Ovary (tissue), 9 donors: ENCODE measurements around the gene CRHBP. TPM values are rescaled to one million over a fixed set of nuclear protein-coding genes. Genes with fewer than 3 reads are reported as not detected.

Experiments used
- DNase-seq, 5 donors: peaks; one replicate each; pipeline ENCODE4 v3.0.0-alpha.2; 2019 to 2020
- H3K27ac ChIP-seq, 2 donors: fragments of 200-600 bp; one replicate each; pipeline versions ENCODE4 v1.5.1 to v1.8.0; 2019 to 2022
- H3K27me3 ChIP-seq: fragments of 200-600 bp; one replicate; pipeline ENCODE4 v1.8.0; 2022
- H3K36me3 ChIP-seq: fragments of 200-600 bp; sonication (generic); one replicate; pipeline ENCODE4 v1.5.1; 2019
- H3K4me1 ChIP-seq: one replicate; pipeline ENCODE4 v1.8.1; 2013; ENCODE audit warnings: mild to moderate bottlenecking, moderate library complexity; ENCODE audit not compliant: insufficient read depth
- H3K4me3 ChIP-seq: fragments of 200-600 bp; sonication (generic); one replicate; pipeline ENCODE4 v1.5.1; 2017
- H3K9me3 ChIP-seq, 2 donors: fragments of 200-600 bp in 1 of 2; sonication (generic) in 1 of 2; one replicate each; pipeline versions ENCODE4 v1.5.1 to v1.8.1; 2013 to 2019; ENCODE audit warnings: mild to moderate bottlenecking in 1 of 2, moderate library complexity in 1 of 2
- CTCF ChIP-seq, 3 donors: fragments of 450-650 bp in 2 of 3; fragments of 200-600 bp in 1 of 3; IDR thresholded peaks; one replicate each; pipeline versions ENCODE4 v1.5.1 to v1.8.0; 2016 to 2022; ENCODE audit warnings: antibody characterized with exemption in 3 of 3, mild to moderate bottlenecking in 1 of 3
- EP300 ChIP-seq: sonication (generic); formaldehyde crosslinking; IDR thresholded peaks from one replicate; pipeline ENCODE4 v1.6.1; 2017; ENCODE audit warnings: antibody characterized with exemption
- POLR2A ChIP-seq: fragments of 450-650 bp; IDR thresholded peaks from one replicate; pipeline ENCODE4 v1.6.1; 2017; ENCODE audit warnings: antibody characterized with exemption, mild to moderate bottlenecking, moderate library complexity
- WGBS, 3 donors: extraction: QIAGEN DNeasy Blood & Tissue Kit in 1 of 3; methylation state at CpG; one replicate each; pipeline versions ENCODE4 v1.1.5 to v1.1.7; 2013 to 2017; 5-methylcytosine and 5-hydroxymethylcytosine counted together
- intact Hi-C, 4 donors: fragments of 100-400 bp; cut with DNase I; formaldehyde crosslinking; loops; one replicate each; pipeline versions ENCODE4 v1.11.0 to v1.15.1; 2022 to 2023
- polyA plus RNA-seq, 2 donors: library from polyadenylated mRNA; stranded (reverse); fragments of 200-250 nt in 1 of 2; fragments of 350-450 nt in 1 of 2; fragmentation: Illumina TruSeq in 1 of 2; extraction: RNeasy Lipid Tissue Mini Kit (QIAGEN cat#74804) in 1 of 2; gene quantifications; one replicate each; pipeline ENCODE4 v1.2.3, GENCODE V29; 2013 to 2014
- total RNA-seq, 7 donors: library from RNA; depleted of rRNA in 2 of 7; stranded (reverse); fragments of >200 nt in 2 of 7; fragmentation: NEBNext Ultra II Directional in 3 of 7; extraction: Animal tissue kit (Norgen Biotek cat#: 25700) in 3 of 7; gene quantifications; one replicate each; pipeline versions ENCODE4 v1.1.0 to v1.2.4, GENCODE V29; 2016 to 2023
- donor health status: DM: no; HTN: no; CAD: no; lungs with moderate emphysema.
- donor health status: DM: no; HTN: no; CAD: no.
- donor health status: Bipolar disorder and iron deficiency.
- donor health status: DM: yes; HTN: yes; CAD: no.
- donor health status: DM: no; HTN: no; CAD: no.
- donor health status: DM: yes; HTN: yes; CAD: no.

CRHBP gene
- total and polyA plus RNA-seq, 9 donors = 0.18 to 6.4 (median 2.4) TPM

GRCh38 chr5:76954383-76954763 is 1.5 kb downstream of the CRHBP start:
- no peak for TF ChIP-seq CTCF (IDR thresholded peaks at IDR 0.05)
- TF ChIP-seq POLR2A = no peak
- no peak for TF ChIP-seq EP300
- Histone ChIP-seq H3K27me3 (no peaks in the 10 kb centered on the region), H3K9me3 (no peaks in the 10 kb centered on the region), H3K36me3 (no peaks in the 10 kb centered on the region), H3K4me3 (no peak overlapping the region), H3K27ac (no peak overlapping the region), H3K4me1 (no peaks in the 10 kb centered on the region)
- DNase-seq = no peak
- 3 to 11% (median 3%) methylated on average over 25 of the region's 25 CpGs for WGBS, 3 donors
- intact Hi-C loops = no loop called here

DNA sequence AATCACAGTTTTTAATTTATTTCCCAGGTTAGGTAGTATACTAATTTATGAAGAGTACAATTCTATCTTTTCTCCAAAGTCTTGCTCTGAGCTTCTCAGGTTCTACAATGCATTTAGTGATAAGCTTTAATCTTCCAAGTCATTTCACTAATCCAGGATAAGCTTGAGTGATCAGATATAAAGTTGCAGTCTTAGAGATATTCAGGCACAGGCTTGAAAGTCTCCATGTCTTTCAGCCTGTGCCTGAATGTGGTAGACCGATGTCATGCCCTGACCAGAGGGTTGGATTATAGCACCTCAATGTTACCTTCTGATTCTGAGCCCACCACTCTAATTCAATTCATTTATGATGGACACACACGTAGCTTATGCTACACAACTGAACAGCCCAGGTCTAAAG is 3.2 kb downstream of the CRHBP start:
- no peaks in the 10 kb centered on the region for H3K4me1 ChIP-seq
- TF ChIP-seq CTCF (IDR thresholded peaks at IDR 0.05) (no peak), POLR2A (no peak), EP300 (no peak)
- intact Hi-C loops = no loop called here
- 80 to 98% (median 83%) methylated on average over 2 of the region's 2 CpGs for WGBS, 3 donors
- H3K4me3 ChIP-seq = no peak overlapping the region
- no peaks in the 10 kb centered on the region for H3K36me3 ChIP-seq
- H3K9me3 ChIP-seq = no peaks in the 10 kb centered on the region
- H3K27ac ChIP-seq = no peak overlapping the region
- no peak for DNase-seq
- H3K27me3 ChIP-seq = no peaks in the 10 kb centered on the region

DNA sequence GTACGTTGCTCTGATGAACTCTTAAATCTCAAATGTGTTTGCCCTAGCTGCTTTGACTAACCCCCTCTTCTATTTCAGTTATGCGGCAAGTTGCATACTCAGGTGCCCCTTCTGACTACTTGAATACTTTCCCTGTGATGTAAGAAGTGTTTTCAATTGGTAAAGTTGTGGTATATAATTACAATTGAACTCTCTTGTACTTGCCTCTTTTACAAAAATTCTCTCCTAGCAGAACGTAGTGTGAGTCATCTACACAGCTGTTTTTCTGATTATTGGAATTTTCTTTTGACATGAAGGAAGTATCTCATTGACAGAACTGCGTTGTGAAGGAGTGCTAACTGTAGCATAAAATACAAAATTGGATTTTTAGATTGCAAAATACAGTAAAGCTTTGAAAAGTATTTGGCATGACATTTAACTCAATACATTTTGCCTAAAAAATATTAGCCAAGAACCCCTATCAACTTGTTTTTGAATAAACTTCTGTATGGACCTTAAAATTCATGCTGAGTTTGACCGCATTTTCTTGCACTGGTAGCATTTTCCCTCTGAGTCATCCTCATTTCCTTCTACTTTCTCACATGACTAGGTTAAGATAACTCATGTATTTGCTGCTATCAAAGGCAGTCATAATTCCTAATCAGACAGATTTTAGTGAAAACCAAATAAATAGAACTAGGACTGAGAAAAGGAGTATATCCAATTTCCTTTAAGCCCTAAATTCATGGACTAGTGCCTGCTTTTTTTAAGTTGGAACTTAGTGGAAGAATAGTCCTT is 6.3 kb downstream of the CRHBP start:
- no peaks in the 10 kb centered on the region for H3K4me1 ChIP-seq

GRCh38 chr5:76960004-76960625 is 7.3 kb downstream of the CRHBP start:
- H3K4me3 ChIP-seq = no peak overlapping the region
- TF ChIP-seq POLR2A = no peak
- no peak for TF ChIP-seq CTCF (IDR thresholded peaks at IDR 0.05)
- TF ChIP-seq EP300 = no peak
- H3K27ac ChIP-seq = no peak overlapping the region
- H3K4me1 ChIP-seq = no peaks in the 10 kb centered on the region
- 53 to 67% (median 63%) methylated on average over 3 of the region's 3 CpGs for WGBS, 3 donors
- intact Hi-C loops = no loop called here
- no peaks in the 10 kb centered on the region for H3K9me3 ChIP-seq
- H3K27me3 ChIP-seq = no peaks in the 10 kb centered on the region
- no peaks in the 10 kb centered on the region for H3K36me3 ChIP-seq
- no peak for DNase-seq

More for the DNA sequence above, 6.3 kb downstream of the CRHBP start:
- WGBS, 3 donors = 46 to 55% (median 48%) methylated on average over 5 of the region's 5 CpGs
- Histone ChIP-seq H3K4me3 (no peak overlapping the region), H3K9me3 (no peaks in the 10 kb centered on the region), H3K36me3 (no peaks in the 10 kb centered on the region), H3K27me3 (no peaks in the 10 kb centered on the region), H3K27ac (no peak overlapping the region)
- no peak for DNase-seq
- intact Hi-C loops = no loop called here
- TF ChIP-seq EP300 (no peak), CTCF (IDR thresholded peaks at IDR 0.05) (no peak), POLR2A (no peak)
